Suprapubic skin (tissue), 3 donors: ENCODE measurements around the gene MAST4.

Experiments
- POLR2AphosphoS5 ChIP-seq, 3 donors: sonication (generic); formaldehyde crosslinking; IDR thresholded peaks; one replicate each; pipeline ENCODE4 v1.6.1; 2017; ENCODE audit warnings: antibody characterized with exemption in 3 of 3
- TF ChIP-seq, protein P1 (sequence below), 2 donors: fragments of 200-600 bp in 1 of 2; fragments of 450-650 bp in 1 of 2; sonication (generic) in 1 of 2; IDR thresholded peaks; one replicate each; pipeline ENCODE4 v1.5.1; 2016 to 2019; ENCODE audit warnings: antibody characterized with exemption in 2 of 2, mild to moderate bottlenecking in 1 of 2, moderate library complexity in 1 of 2

DNA sequence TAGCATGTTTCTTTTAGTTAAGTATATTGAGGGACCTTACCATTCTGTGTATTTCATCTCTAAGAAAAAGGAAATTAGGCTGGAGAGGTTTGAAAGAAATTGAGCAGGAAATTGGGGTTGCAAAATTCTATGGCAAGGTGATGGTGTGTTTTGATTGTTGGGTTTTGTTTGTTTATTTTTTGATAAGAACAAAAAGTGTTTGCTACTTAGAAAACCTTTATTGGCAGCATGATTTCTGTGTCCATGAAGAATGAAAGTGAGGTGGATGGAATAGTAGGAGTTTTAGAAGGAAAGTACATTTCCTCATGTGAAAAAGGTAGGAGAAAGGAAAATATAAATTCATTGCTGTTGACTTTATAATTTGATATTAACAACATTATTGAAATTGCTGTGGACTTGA, 433.3 kb downstream of the MAST4 start:
- TF ChIP-seq POLR2AphosphoS5 (IDR thresholded peaks at IDR 0.05) = no peak
- TF ChIP-seq, protein P1, sequence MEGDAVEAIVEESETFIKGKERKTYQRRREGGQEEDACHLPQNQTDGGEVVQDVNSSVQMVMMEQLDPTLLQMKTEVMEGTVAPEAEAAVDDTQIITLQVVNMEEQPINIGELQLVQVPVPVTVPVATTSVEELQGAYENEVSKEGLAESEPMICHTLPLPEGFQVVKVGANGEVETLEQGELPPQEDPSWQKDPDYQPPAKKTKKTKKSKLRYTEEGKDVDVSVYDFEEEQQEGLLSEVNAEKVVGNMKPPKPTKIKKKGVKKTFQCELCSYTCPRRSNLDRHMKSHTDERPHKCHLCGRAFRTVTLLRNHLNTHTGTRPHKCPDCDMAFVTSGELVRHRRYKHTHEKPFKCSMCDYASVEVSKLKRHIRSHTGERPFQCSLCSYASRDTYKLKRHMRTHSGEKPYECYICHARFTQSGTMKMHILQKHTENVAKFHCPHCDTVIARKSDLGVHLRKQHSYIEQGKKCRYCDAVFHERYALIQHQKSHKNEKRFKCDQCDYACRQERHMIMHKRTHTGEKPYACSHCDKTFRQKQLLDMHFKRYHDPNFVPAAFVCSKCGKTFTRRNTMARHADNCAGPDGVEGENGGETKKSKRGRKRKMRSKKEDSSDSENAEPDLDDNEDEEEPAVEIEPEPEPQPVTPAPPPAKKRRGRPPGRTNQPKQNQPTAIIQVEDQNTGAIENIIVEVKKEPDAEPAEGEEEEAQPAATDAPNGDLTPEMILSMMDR (IDR thresholded peaks at IDR 0.05) = no peak
